Dendritic cell treated with granulocyte-macrophage colony-stimulating factor and Interleukin-4, amounts not matched to agents 40 ng/mL and 50 ng/mL, for 4 days (primary cell): Measurements from ENCODE around the gene CD101.
A peak's percentile ranks its signal among the peaks of the same experiment; 100 is the strongest.

Source experiments
- H3K27ac Mint-ChIP-seq: one replicate; pipeline ENCODE4 v1.8.0; 2022; ENCODE audit warnings: mild to moderate bottlenecking, mixed read lengths
- H3K27me3 Mint-ChIP-seq: one replicate; pipeline ENCODE4 v1.8.0; 2022; ENCODE audit warnings: mild to moderate bottlenecking, mixed read lengths
- H3K36me3 Mint-ChIP-seq: one replicate; pipeline ENCODE4 v1.8.0; 2022; ENCODE audit warnings: low read depth, mixed read lengths
- H3K4me1 Mint-ChIP-seq: one replicate; pipeline ENCODE4 v1.8.0; 2022; ENCODE audit warnings: low read depth, mixed read lengths
- H3K4me3 Mint-ChIP-seq: one replicate; pipeline ENCODE4 v1.8.0; 2022; ENCODE audit warnings: mild to moderate bottlenecking, moderate library complexity, mixed read lengths
- H3K9me3 Mint-ChIP-seq: one replicate; pipeline ENCODE4 v1.8.0; 2022; ENCODE audit warnings: mixed read lengths
- intact Hi-C: fragments of 100-400 bp; cut with micrococcal nuclease; formaldehyde crosslinking; loops from one replicate; pipeline ENCODE4 v1.15.0; 2022

The CD101 gene

DNA sequence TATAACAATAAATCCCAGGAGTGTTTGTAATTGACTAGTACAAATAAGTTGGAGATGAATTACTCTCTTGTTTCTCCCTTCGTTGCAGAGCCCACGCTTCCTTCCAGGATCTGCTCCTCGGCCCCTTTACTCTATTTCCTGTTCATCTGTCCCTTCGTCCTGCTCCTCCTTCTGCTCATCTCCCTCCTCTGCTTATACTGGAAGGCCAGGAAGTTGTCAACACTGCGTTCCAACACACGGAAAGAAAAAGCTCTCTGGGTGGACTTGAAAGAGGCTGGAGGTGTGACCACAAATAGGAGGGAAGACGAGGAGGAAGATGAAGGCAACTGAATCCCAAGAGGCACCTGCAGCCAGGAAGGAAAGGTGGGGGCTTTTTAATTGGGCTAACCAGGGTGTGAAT is 32.2 kb downstream of the CD101 start:
- H3K27me3 Mint-ChIP-seq, result peaks cover 1% of the 10 kb centered on the region
- H3K4me1 Mint-ChIP-seq, result peaks cover 11% of the 10 kb centered on the region
- H3K9me3 Mint-ChIP-seq, result no peaks in the 10 kb centered on the region
- H3K4me3 Mint-ChIP-seq, result no peak overlapping the region
- no peak overlapping the region for H3K27ac Mint-ChIP-seq
- intact Hi-C loops, result no loop called here
- peaks cover 6% of the 10 kb centered on the region for H3K36me3 Mint-ChIP-seq

- intact Hi-C loops, result no loop called here
- Mint-ChIP-seq H3K4me1 (peaks cover 12% of the 10 kb centered on the region), H3K27ac (no peak overlapping the region), H3K4me3 (no peak overlapping the region), H3K9me3 (no peaks in the 10 kb centered on the region), H3K36me3 (peaks cover 6% of the 10 kb centered on the region), H3K27me3 (peaks cover 1% of the 10 kb centered on the region)
Observed at GRCh38 chr1:117034791-117035290, 33.3 kb downstream of the CD101 start.

- intact Hi-C loops, result no loop called here
- H3K27me3 Mint-ChIP-seq, result no peaks in the 10 kb centered on the region
- H3K27ac Mint-ChIP-seq, result no peak overlapping the region
- no peak overlapping the region for H3K4me3 Mint-ChIP-seq
- no peaks in the 10 kb centered on the region for H3K36me3 Mint-ChIP-seq
- H3K9me3 Mint-ChIP-seq, result no peaks in the 10 kb centered on the region
- H3K4me1 Mint-ChIP-seq, result peaks cover 12% of the 10 kb centered on the region
Observed at GRCh38 chr1:117036018-117036461, 34.5 kb downstream of the CD101 start.

GRCh38 chr1:117037802-117038201 is 36.2 kb downstream of the CD101 start:
- intact Hi-C loops, result no loop called here
- Mint-ChIP-seq H3K4me1 (peaks cover 10% of the 10 kb centered on the region), H3K27ac (no peak overlapping the region)

GRCh38 chr1:117038236-117038635 is 36.7 kb downstream of the CD101 start:
- Mint-ChIP-seq H3K36me3 (no peaks in the 10 kb centered on the region), H3K9me3 (no peaks in the 10 kb centered on the region), H3K4me3 (no peak overlapping the region), H3K4me1 (peaks cover 7% of the 10 kb centered on the region), H3K27me3 (no peaks in the 10 kb centered on the region), H3K27ac (no peak overlapping the region)
- intact Hi-C loops, result no loop called here

More at GRCh38 chr1:117037802-117038201, 36.2 kb downstream of the CD101 start:
- Mint-ChIP-seq H3K36me3 (no peaks in the 10 kb centered on the region), H3K4me3 (no peak overlapping the region), H3K27me3 (no peaks in the 10 kb centered on the region), H3K9me3 (no peaks in the 10 kb centered on the region)

GRCh38 chr1:117044217-117044616 is 42.7 kb downstream of the CD101 start:
- Mint-ChIP-seq H3K4me1 (peaks cover 22% of the 10 kb centered on the region), H3K27ac (no peak overlapping the region)
- intact Hi-C loops, result loop anchor here (10.0 kb wide), 1 partner anchor 79 kb away; no protein-coding TSS in a partner anchor

GRCh38 chr1:117045644-117046043 is 44.1 kb downstream of the CD101 start:
- H3K27me3 Mint-ChIP-seq, result peaks cover 2% of the 10 kb centered on the region
- no peak overlapping the region for H3K27ac Mint-ChIP-seq
- no peak overlapping the region for H3K4me3 Mint-ChIP-seq
- H3K9me3 Mint-ChIP-seq, result peaks cover 8% of the 10 kb centered on the region
- no peaks in the 10 kb centered on the region for H3K36me3 Mint-ChIP-seq
- intact Hi-C loops, result loop anchor here (5.0 to 10.0 kb wide), 2 partner anchors 38 to 81 kb away; no protein-coding TSS in a partner anchor
- peaks cover 35% of the 10 kb centered on the region for H3K4me1 Mint-ChIP-seq

More at GRCh38 chr1:117044217-117044616, 42.7 kb downstream of the CD101 start:
- Mint-ChIP-seq H3K36me3 (no peaks in the 10 kb centered on the region), H3K4me3 (no peak overlapping the region), H3K27me3 (peaks cover 2% of the 10 kb centered on the region), H3K9me3 (peaks cover 8% of the 10 kb centered on the region)

DNA sequence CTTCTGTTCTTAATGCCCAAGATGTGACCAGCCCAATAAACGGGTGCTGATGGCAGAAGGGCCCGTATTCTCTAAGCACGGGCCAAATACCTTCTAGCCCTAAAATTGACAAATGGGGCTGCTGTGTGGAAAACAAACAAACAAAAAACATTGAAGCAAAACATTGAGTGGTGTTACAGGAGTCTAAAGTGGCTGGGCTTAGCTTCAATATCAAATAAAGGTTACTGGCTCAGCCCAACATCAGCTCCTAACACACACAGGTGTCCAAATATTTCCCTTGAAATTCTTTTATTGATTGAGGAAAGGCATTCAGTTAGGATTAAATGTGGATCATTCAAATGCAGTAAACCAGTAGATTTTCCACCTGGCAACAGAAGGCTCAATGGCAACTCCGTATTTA is 45.2 kb downstream of the CD101 start:
- H3K36me3 Mint-ChIP-seq, result no peaks in the 10 kb centered on the region
- peaks cover 47% of the 10 kb centered on the region for H3K4me1 Mint-ChIP-seq
- intact Hi-C loops, result loop anchor here (5.0 to 10.0 kb wide), 2 partner anchors 39 to 82 kb away; no protein-coding TSS in a partner anchor
- H3K27ac Mint-ChIP-seq, result no peak overlapping the region
- H3K27me3 Mint-ChIP-seq, result peaks cover 2% of the 10 kb centered on the region
- peaks cover 8% of the 10 kb centered on the region for H3K9me3 Mint-ChIP-seq
- no peak overlapping the region for H3K4me3 Mint-ChIP-seq

DNA sequence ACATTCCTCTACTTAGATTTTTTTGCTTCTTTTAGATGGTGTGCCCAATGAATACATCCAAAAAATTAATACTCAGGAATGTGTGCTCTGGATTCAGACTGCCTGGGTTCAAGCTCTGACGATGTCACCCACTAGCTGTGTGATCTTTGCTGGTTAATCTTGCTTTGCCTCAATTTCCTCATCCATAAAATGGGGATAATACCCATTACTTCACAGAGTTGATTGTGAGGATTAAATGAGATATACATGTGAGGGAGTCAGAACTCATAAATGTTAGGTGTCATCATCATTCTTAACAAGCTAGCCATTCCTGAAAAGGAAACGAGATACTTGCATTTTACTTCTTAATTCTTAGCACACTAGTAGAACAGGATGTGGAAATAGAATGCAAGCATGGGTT is 45.7 kb downstream of the CD101 start:
- Mint-ChIP-seq H3K9me3 (peaks cover 8% of the 10 kb centered on the region), H3K27me3 (peaks cover 2% of the 10 kb centered on the region), H3K27ac (no peak overlapping the region), H3K4me3 (no peak overlapping the region), H3K36me3 (no peaks in the 10 kb centered on the region), H3K4me1 (peaks cover 52% of the 10 kb centered on the region)
- intact Hi-C loops, result loop anchor here (5.0 to 10.0 kb wide), 2 partner anchors 40 to 82 kb away; no protein-coding TSS in a partner anchor

DNA sequence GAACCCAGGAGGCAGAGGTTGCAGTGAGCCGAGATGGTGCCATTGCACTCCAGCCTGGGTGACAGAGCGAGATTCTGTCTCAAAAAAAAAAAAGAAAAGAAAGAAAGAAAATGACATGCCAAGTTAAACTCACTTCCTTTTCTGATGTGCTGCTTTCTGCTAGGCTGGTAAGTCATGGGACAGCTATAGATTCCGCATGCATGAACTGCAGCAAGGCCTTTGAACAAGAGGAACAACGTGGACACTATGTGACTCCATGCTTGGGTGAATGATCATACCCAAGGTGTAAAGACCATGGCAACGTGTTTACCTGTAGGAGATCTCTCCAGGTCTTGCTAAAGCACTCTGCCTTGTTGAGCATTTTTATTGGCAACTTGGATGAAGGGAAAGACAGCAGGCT is 48.3 kb downstream of the CD101 start:
- intact Hi-C loops, result loop anchor here (5.0 to 10.0 kb wide), 2 partner anchors 43 to 85 kb away; no protein-coding TSS in a partner anchor
- Mint-ChIP-seq H3K4me1 (peaks cover 50% of the 10 kb centered on the region), H3K27me3 (no peaks in the 10 kb centered on the region), H3K4me3 (no peak overlapping the region), H3K27ac (peak overlapping the region; percentile 68), H3K36me3 (no peaks in the 10 kb centered on the region), H3K9me3 (no peaks in the 10 kb centered on the region)

GRCh38 chr1:117051224-117052064 is 49.9 kb downstream of the CD101 start:
- Mint-ChIP-seq H3K27me3 (no peaks in the 10 kb centered on the region), H3K4me3 (peak overlapping the region; percentile 57), H3K4me1 (peaks cover 50% of the 10 kb centered on the region), H3K9me3 (no peaks in the 10 kb centered on the region), H3K36me3 (no peaks in the 10 kb centered on the region), H3K27ac (peak overlapping the region; percentile 68)
- intact Hi-C loops, result no loop called here

DNA sequence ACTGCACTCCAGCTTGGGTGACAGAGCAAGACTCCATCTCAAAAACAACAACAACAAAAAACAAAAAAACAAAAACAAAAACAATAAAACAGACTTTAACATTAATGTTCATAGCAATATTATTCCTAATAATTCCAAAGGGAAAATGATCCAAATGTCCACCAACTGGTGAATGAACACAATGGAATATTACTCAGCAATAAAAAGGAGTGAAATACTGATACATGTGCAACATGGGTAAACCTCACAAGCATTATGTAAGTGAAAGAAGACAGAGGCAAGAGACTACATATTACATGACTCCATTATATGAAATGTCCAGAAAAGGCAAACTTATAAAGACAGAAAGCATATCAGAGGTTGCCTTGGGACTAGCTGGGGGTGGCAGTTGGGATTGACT is 52.5 kb downstream of the CD101 start:
- peaks cover 35% of the 10 kb centered on the region for H3K4me1 Mint-ChIP-seq
- no peaks in the 10 kb centered on the region for H3K36me3 Mint-ChIP-seq
- H3K4me3 Mint-ChIP-seq, result no peak overlapping the region
- no peak overlapping the region for H3K27ac Mint-ChIP-seq
- H3K9me3 Mint-ChIP-seq, result no peaks in the 10 kb centered on the region
- no peaks in the 10 kb centered on the region for H3K27me3 Mint-ChIP-seq
- intact Hi-C loops, result no loop called here

DNA sequence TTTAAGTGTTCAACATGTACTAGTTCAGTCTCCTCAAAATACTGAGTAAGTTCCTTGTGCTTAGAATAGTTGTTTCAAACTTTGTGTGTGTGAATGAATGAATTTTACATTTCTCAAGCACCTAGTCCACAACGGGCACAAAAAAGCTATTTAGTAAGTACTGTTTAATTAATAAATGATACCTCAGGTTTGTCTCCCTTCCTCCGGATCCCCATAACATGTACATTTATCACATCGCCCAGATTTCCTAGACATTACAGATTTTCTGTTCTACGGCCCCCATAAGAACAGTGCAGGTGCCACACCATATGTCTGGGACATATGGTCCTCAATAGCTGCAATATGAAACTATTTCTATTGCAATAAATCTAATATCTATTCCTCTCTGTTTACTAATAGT is 57.2 kb downstream of the CD101 start:
- no peak overlapping the region for H3K27ac Mint-ChIP-seq
- intact Hi-C loops, result loop anchor here (5.0 kb wide), 1 partner anchor 487 kb away; the partner anchor contains the start of gene CD58
- no peak overlapping the region for H3K4me3 Mint-ChIP-seq
- H3K36me3 Mint-ChIP-seq, result peaks cover 10% of the 10 kb centered on the region
- H3K4me1 Mint-ChIP-seq, result peaks cover 15% of the 10 kb centered on the region
- H3K9me3 Mint-ChIP-seq, result no peaks in the 10 kb centered on the region
- no peaks in the 10 kb centered on the region for H3K27me3 Mint-ChIP-seq

DNA sequence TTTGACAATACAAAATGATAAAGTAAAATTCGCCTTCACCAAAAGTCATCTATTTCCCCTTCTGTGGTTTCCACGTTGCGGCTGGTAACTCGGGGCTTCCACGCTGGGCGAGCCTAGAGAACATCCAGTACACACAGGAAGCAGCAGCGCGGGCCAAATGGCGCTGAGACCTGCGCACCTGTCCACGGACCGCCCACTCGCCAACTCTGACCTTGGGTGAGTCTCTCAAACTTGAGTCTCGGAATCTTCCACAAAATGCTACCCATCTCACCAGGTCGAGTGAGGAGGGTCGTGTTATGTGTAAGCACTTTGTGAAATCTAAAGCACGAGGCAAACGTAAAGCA is 57.7 kb downstream of the CD101 start:
- Mint-ChIP-seq H3K4me1 (peaks cover 15% of the 10 kb centered on the region), H3K27me3 (no peaks in the 10 kb centered on the region), H3K9me3 (no peaks in the 10 kb centered on the region), H3K4me3 (no peak overlapping the region), H3K27ac (no peak overlapping the region), H3K36me3 (peaks cover 15% of the 10 kb centered on the region)
- intact Hi-C loops, result loop anchor here (5.0 kb wide), 1 partner anchor 487 kb away; the partner anchor contains the start of gene CD58
